ENCODE results near the gene PCMT1. TPM values are rescaled to one million over a fixed set of nuclear protein-coding genes. Genes with fewer than 3 reads are reported as not detected.

PCMT1 gene
- total RNA-seq, 1 experiment from 2014 or later = 115 TPM

DNA sequence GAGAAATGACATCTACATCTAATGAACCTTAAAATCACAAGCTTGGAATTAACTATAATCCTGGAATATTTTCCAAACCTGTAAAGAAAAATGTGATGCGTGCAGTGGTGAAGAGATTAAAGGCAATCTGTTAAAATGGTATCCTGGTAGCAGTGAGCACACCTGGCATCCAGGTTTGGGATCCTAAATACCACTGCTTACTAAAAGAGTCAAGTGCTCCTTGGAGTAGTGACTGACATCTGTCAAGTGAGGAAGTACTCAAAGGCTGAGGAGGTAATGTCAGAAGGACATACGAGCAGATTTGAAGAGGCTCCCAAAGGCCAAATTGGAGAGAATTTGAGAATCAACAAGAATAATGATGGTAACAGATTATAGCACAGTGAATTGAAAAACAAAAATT lies 32.8 kb downstream of the PCMT1 start:
- CTCF ChIA-PET = no interaction called here
- no TSS peak for BruUV-seq (replicated peaks)
- no peaks in the 10 kb centered on the region for H3K36me3 ChIP-seq (ENCODE audit: insufficient read depth, low read length, poor library complexity, severe bottlenecking)

DNA sequence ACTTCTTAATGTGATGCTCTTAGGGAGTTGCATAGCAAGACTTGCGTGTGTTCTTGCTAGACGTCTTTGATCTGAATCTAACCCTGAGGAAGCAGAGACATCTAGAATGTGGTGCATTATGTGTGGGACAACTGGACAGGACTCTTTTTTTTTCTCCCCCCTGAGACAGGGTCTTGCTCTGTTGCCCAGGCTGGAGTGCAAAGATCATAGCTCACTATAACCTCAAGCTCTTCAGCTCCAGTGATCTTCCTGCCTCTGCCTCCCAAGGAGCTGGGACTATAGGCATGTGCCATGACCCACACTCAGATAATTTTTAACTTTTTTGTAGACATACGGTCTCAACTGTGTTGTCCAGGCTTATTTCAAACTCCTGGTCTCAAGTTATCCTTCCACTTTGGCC lies 34.0 kb downstream of the PCMT1 start:
- TF ChIP-seq, protein P1, sequence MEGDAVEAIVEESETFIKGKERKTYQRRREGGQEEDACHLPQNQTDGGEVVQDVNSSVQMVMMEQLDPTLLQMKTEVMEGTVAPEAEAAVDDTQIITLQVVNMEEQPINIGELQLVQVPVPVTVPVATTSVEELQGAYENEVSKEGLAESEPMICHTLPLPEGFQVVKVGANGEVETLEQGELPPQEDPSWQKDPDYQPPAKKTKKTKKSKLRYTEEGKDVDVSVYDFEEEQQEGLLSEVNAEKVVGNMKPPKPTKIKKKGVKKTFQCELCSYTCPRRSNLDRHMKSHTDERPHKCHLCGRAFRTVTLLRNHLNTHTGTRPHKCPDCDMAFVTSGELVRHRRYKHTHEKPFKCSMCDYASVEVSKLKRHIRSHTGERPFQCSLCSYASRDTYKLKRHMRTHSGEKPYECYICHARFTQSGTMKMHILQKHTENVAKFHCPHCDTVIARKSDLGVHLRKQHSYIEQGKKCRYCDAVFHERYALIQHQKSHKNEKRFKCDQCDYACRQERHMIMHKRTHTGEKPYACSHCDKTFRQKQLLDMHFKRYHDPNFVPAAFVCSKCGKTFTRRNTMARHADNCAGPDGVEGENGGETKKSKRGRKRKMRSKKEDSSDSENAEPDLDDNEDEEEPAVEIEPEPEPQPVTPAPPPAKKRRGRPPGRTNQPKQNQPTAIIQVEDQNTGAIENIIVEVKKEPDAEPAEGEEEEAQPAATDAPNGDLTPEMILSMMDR (conservative IDR thresholded peaks at IDR 0.05; ENCODE audit: low read depth, low read length) = no peak
- no TSS peak for BruUV-seq (replicated peaks)
- intact Hi-C loops (cut with micrococcal nuclease; ENCODE audit: unreplicated experiment) = no loop called here
- Histone ChIP-seq H3K27me3 (replicated peaks; ENCODE audit: insufficient read depth, low read depth, low read length, poor library complexity) (no peaks in the 10 kb centered on the region), H3K4me3 (ENCODE audit: low read depth, low read length, poor library complexity, severe bottlenecking) (no peak overlapping the region), H3K4me1 (ENCODE audit: insufficient read depth, low read length, poor library complexity, severe bottlenecking) (no peaks in the 10 kb centered on the region), H3K9me3 (ENCODE audit: low read depth, low read length, poor library complexity, severe bottlenecking) (no peaks in the 10 kb centered on the region), H3K36me3 (ENCODE audit: insufficient read depth, low read length, poor library complexity, severe bottlenecking) (no peaks in the 10 kb centered on the region), H3K27ac (ENCODE audit: low read depth, low read length, poor library complexity, severe bottlenecking) (no peak overlapping the region)
- CTCF ChIA-PET = no interaction called here
- POLR2A ChIA-PET (ENCODE audit: low non-redundant PET) = no interaction called here
- DNase-seq (ENCODE audit: low spot score) = no peak

More for the DNA sequence above, 32.8 kb downstream of the PCMT1 start:
- H3K4me1 ChIP-seq (ENCODE audit: insufficient read depth, low read length, poor library complexity, severe bottlenecking) = no peaks in the 10 kb centered on the region
- H3K27ac ChIP-seq (ENCODE audit: low read depth, low read length, poor library complexity, severe bottlenecking) = no peak overlapping the region
- no peak for DNase-seq (ENCODE audit: low spot score)
- no peaks in the 10 kb centered on the region for H3K9me3 ChIP-seq (ENCODE audit: low read depth, low read length, poor library complexity, severe bottlenecking)
- no peak overlapping the region for H3K4me3 ChIP-seq (ENCODE audit: low read depth, low read length, poor library complexity, severe bottlenecking)
- H3K27me3 ChIP-seq (replicated peaks; ENCODE audit: insufficient read depth, low read depth, low read length, poor library complexity) = no peaks in the 10 kb centered on the region
- TF ChIP-seq, protein P1 (conservative IDR thresholded peaks at IDR 0.05; ENCODE audit: low read depth, low read length) = no peak
- TF ChIP-seq EZH2 (IDR thresholded peaks at IDR 0.05; ENCODE audit: borderline replicate concordance, low read depth, low read length, poor library complexity, severe bottlenecking) = no peak
- POLR2A ChIA-PET (ENCODE audit: low non-redundant PET) = no interaction called here
- intact Hi-C loops (cut with micrococcal nuclease; ENCODE audit: unreplicated experiment) = no loop called here

DNA sequence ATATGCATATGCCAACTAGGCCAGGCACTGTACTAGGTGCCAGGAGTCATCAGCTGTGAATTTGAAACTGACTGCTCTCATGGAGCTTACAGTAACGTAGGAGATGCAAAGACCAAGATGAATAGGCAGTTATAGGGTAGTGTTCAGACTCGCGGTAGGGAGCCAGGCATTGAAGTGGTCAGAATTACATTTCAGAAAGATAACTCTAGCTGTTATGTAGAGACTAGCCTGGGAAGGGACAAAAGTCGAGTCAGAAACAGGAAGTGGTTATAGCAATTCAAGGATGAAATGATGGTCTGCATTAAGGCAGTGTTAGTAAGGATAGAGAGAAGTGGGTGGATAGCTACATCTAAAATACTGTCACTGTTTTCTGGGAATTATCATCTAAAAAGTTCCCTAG lies 56.6 kb downstream of the PCMT1 start:
- BruUV-seq (replicated peaks) = no TSS peak

More for the DNA sequence above, 56.6 kb downstream of the PCMT1 start:
- H3K27me3 ChIP-seq (replicated peaks; ENCODE audit: insufficient read depth, low read depth, low read length, poor library complexity) = no peaks in the 10 kb centered on the region
- intact Hi-C loops (cut with micrococcal nuclease; ENCODE audit: unreplicated experiment) = no loop called here
- POLR2A ChIA-PET (ENCODE audit: low non-redundant PET) = interaction anchor here (0.7 kb wide), 1 partner anchor 56 kb away, joined by 5 read pairs; no protein-coding TSS in a partner anchor
- H3K27ac ChIP-seq (ENCODE audit: low read depth, low read length, poor library complexity, severe bottlenecking) = no peak overlapping the region
- H3K9me3 ChIP-seq (ENCODE audit: low read depth, low read length, poor library complexity, severe bottlenecking) = no peaks in the 10 kb centered on the region
- H3K4me3 ChIP-seq (ENCODE audit: low read depth, low read length, poor library complexity, severe bottlenecking) = no peak overlapping the region
- DNase-seq (ENCODE audit: low spot score) = no peak
- H3K36me3 ChIP-seq (ENCODE audit: insufficient read depth, low read length, poor library complexity, severe bottlenecking) = peaks cover 12% of the 10 kb centered on the region
- no peaks in the 10 kb centered on the region for H3K4me1 ChIP-seq (ENCODE audit: insufficient read depth, low read length, poor library complexity, severe bottlenecking)
- CTCF ChIA-PET = no interaction called here
- TF ChIP-seq, protein P1 (conservative IDR thresholded peaks at IDR 0.05; ENCODE audit: low read depth, low read length) = no peak
- TF ChIP-seq EZH2 (IDR thresholded peaks at IDR 0.05; ENCODE audit: borderline replicate concordance, low read depth, low read length, poor library complexity, severe bottlenecking) = no peak

Measured in A673 (cell line).